ENCODE measurements around the gene UBA52. TPM values are rescaled to one million over a fixed set of nuclear protein-coding genes. Genes with fewer than 3 reads are reported as not detected.
"Not testable (repeated sequence)": the region's sequence is repeated elsewhere in the genome, so short reads cannot be mapped to it uniquely, and the experiment has no call there.

UBA52 gene
- polyA plus RNA-seq, 6 donors from 2014 or later: 1,188 to 1,782 (median 1,685) TPM

DNA sequence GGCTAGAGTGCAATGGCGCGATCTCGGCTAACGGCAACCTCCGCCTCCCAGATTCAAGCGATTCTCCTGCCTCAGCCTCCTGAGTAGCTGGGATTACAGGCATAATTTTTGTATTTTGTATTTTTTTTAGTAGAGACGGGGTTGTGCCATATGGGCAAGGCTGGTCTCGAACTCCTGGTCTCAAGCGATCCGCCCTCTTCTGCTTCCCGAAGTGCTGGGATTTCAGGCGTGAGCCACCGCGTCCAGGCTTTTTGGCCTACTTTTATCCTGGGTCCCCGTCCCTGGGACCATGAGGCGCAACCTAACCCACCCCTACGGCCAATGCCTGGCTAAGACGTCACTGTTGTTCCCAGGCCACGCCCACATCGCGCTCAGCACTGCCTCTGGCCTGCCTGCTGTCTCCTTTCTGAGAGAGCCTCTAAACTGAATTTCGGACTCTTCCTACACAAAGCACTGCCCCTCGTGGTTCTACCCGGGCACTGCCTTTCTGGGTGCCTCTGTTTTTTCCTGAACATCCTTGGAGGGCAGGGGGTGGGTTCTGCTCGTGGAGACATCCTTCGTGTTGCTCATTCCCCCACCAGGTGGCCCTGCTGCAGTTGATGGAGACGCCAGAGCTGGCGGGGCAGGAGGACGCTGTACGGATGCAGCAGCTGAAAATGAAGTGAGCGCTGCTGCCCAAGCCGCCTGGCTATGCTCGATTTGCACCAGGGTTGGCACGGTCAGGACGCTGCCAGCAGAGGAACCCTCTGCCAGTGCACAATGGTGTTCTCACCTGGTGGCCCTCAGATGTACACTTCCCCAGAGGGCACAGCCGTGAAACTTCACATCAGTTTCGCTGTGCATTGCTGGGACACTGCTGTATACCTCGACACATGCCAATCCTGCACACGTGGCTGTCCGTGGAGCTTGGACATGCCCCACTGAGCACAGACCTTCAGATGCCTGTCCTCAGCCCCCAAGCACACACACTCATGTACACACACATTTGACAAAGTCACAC is 18.9 kb downstream of the UBA52 start:
- no peaks in the 10 kb centered on the region for H3K9me3 Mint-ChIP-seq
- DNase-seq: no peak
- H3K36me3 Mint-ChIP-seq: no peaks in the 10 kb centered on the region
- H3K4me1 Mint-ChIP-seq: peaks cover 34 to 54% (median 50%) of the 10 kb centered on the region in 3 donors
- no peaks in the 10 kb centered on the region for H3K27me3 Mint-ChIP-seq
- peak overlapping the region in 3 of 6 donors; percentile 24 to 83 (median 49) for H3K27ac Mint-ChIP-seq
- peak overlapping the region; percentile 51 to 95 (median 88) for H3K4me3 Mint-ChIP-seq
- ATAC-seq (ENCODE audit: low read depth in 2 of 2): no peak

DNA sequence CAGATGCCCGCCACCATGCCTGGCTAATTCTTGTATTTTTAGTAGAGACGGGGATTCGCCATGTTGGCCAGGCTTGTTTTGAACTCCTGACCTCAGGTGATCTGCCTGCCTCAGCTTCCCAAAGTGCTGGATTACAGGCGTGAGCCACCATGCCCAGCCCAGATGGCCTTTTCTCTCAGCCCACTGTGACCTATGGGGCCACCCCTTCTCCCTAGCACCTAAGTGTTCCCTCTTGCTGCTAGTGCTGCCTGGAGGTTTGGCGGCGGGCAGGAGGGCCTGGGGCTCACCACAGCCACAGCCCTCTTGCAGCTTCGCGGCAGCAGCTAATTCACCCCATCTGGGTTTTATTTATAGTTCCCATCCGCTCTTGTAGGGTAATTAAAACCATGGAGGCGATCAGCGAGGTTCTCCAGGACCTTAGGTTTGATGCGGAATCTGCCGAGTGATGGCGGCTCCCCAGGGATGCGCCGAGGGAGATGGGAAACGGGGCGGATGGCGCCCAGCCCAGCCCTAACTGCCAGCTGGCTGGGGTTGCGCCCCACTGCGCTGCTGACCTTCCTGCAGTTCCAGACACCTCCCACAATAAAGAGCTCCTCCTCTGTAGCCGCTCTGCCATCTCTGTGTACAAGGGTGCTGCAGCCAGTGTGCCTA is 20.2 kb downstream of the UBA52 start:
- ATAC-seq (ENCODE audit: low read depth in 2 of 2) (no peak), DNase-seq (no peak)
- H3K27ac Mint-ChIP-seq: peak overlapping the region in 2 of 6 donors; percentile 32 to 57
- no peaks in the 10 kb centered on the region for H3K36me3 Mint-ChIP-seq
- H3K4me3 Mint-ChIP-seq: peak overlapping the region in 5 of 8 donors; percentile 11 to 85 (median 29)
- peaks cover 30 to 48% (median 46%) of the 10 kb centered on the region in 3 donors for H3K4me1 Mint-ChIP-seq
- peaks cover 0 to 9% (median 6%) of the 10 kb centered on the region in 3 donors for H3K27me3 Mint-ChIP-seq
- H3K9me3 Mint-ChIP-seq: no peaks in the 10 kb centered on the region

DNA sequence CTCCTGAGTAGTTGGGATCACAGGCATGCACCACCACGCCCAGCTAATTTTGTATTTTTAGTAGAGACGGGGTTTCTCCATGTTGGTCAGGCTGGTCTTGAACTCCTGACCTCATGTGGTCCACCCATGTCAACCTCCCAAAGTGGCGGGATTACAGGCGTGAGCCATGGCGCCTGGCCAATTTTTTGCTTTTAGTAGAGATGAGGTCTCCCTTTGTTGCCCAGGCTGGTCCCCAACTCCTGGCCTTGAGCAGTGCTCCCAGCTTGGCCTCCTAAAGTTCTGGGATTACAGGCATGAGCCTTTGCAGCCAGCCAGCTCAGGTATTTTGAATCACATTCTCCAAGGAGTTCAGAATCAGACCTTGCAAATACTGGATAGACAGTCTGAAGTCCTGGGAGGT is 21.1 kb downstream of the UBA52 start:
- not testable (repeated sequence) for DNase-seq; H3K27ac Mint-ChIP-seq; ATAC-seq (ENCODE audit: low read depth in 2 of 2); H3K9me3 Mint-ChIP-seq; H3K36me3 Mint-ChIP-seq
- Mint-ChIP-seq H3K4me1 (peaks cover 32 to 47% (median 41%) of the 10 kb centered on the region in 3 donors), H3K4me3 (peak overlapping the region in 1 of 8 donors; percentile 43), H3K27me3 (peaks cover 0 to 17% (median 6%) of the 10 kb centered on the region in 3 donors)

DNA sequence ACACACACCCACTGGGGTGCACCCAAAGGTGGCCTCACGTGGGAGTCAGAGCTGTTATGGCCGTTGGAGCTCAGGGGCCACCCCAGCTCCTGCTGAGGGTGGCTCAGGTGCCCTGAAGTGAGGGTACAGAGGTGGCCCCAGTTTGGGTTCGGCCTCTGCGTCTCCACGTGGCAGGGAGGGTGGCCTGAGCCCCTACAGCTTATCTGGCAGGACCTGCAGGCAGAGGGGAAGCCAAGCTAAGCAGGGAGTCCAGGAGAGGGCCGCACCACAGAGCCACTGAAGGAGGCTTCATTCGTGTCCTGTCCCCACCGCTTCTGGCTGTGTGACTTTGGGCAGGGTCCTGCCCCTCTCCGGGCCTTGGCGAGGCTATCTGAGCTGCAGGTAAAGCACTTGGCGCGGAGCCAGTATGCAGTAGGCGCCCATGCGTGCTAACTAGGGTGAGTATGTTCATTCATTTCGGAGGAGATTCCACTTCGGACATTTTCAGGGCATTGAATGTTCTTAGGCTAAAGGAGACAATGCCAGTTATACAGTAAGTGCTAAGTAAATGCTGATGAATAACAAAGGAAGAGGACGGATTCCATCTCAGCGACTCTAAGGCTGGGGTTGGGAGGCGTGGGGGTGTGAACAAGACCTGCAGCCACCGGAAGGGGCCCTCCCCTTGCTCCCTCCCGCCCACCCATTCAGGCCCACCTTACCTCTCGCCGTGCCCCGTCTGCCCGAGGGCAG is 21.9 kb downstream of the UBA52 start:
- peak overlapping the region in 1 of 6 donors; percentile 63 for H3K27ac Mint-ChIP-seq
- no peak for DNase-seq

DNA sequence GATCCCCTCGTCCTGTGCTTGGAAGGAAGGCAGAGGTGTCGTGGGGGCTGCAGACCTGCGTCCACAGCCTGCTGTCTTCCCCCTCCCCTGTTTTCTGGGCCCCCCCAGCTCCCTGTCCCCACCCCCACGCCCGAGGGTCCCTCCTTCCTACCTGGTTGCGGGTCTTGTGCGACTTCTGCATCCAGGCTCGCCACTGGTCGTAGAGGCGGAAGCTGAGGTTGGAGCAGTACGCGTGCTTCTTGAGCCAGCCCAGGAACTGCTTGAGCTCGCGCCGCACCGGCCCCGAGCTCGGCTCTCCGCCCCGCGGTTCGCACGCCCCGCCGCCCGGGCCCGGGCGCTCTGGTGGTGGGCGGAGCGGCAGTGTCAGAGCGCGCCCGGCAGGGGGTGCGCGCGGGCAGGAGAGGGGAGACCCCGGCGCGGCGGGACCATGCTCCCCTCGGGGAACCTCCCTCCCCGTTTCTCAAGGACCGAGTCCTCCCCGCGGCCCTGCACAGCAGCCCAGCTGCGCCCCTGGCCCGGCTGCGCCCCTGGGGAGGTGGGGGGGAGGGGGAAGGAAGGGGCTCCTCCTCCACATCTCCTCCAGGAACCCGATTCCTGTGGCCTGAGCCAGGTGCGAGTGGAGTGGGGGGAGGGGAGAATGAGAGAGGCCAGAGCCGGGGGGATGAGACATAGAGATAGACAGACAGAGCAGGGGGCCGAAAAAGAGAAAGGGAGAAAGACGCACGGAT is 22.6 kb downstream of the UBA52 start:
- Mint-ChIP-seq H3K36me3 (no peaks in the 10 kb centered on the region), H3K27ac (peak overlapping the region in 2 of 6 donors; percentile 42 to 80), H3K9me3 (no peaks in the 10 kb centered on the region), H3K4me1 (peaks cover 25 to 38% (median 33%) of the 10 kb centered on the region in 3 donors), H3K27me3 (peaks cover 0 to 32% (median 6%) of the 10 kb centered on the region in 3 donors), H3K4me3 (peak overlapping the region; percentile 68 to 87 (median 78))
- peak; percentile 75 for DNase-seq
- ATAC-seq (ENCODE audit: low read depth in 2 of 2): peak; percentile 68 to 75

More for the DNA sequence above, 21.9 kb downstream of the UBA52 start:
- no peak for ATAC-seq (ENCODE audit: low read depth in 2 of 2)
- Mint-ChIP-seq H3K9me3 (no peaks in the 10 kb centered on the region), H3K36me3 (no peaks in the 10 kb centered on the region), H3K4me1 (peaks cover 25 to 39% (median 33%) of the 10 kb centered on the region in 3 donors), H3K4me3 (peak overlapping the region in 6 of 8 donors; percentile 34 to 77 (median 68)), H3K27me3 (peaks cover 0 to 25% (median 6%) of the 10 kb centered on the region in 3 donors)

DNA sequence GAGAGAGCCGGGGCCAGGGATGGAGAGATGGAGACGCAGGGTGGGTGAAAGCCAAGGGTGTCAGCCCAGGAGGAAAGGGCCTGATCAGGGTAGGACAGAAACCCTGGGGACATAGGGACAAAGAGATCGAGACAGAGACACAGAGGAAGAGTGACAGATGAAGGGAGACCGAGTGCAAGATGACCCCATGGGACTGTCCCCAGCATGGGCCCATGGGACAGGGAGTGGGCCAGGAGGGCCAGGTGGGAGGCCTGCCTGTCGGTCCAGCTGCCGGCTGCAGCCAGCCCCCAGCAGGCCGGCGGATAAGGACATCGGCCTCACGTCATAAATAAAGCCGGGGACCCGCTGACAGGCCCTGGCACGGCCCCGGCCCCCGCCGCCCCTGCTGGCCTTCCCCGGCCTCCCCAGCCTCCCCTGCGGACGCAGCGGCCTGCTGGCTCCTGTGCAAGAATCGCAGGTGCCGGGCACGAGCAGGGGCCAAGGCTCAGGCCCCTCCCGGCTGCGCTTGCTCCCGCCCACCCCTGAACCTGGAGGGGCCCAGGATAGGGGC is 23.2 kb downstream of the UBA52 start:
- H3K27me3 Mint-ChIP-seq: peaks cover 0 to 39% (median 6%) of the 10 kb centered on the region in 3 donors
- peak overlapping the region in 2 of 6 donors; percentile 42 to 80 for H3K27ac Mint-ChIP-seq
- DNase-seq: no peak
- peak in 1 of 2 donors; percentile 3 for ATAC-seq (ENCODE audit: low read depth in 2 of 2)
- peaks cover 21 to 32% (median 30%) of the 10 kb centered on the region in 3 donors for H3K4me1 Mint-ChIP-seq
- no peaks in the 10 kb centered on the region for H3K9me3 Mint-ChIP-seq
- no peaks in the 10 kb centered on the region for H3K36me3 Mint-ChIP-seq
- H3K4me3 Mint-ChIP-seq: peak overlapping the region in 7 of 8 donors; percentile 68 to 87 (median 78)

DNA sequence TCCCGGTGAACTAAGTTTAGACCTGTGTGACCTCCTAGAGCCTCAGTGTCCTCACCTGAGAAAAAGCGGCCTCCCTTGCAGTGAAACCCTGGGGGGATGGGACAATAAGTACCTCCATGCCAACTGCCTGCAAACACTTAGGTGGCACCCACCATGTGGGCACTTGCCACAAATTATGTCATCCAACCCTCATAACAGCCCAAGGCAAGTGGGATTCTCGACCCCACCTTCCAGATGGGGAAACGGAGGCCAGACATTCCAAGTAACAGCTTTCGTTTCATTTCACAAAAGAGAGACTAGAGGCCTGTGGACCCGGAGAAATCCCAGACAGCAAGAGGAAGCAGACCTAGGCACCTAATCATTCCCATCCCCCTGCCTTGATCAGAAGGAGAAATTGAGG is 23.8 kb downstream of the UBA52 start:
- Mint-ChIP-seq H3K36me3 (no peaks in the 10 kb centered on the region), H3K4me3 (peak overlapping the region; percentile 21 to 73 (median 46)), H3K4me1 (peaks cover 15 to 26% (median 24%) of the 10 kb centered on the region in 3 donors), H3K27ac (peak overlapping the region in 1 of 6 donors; percentile 33), H3K9me3 (no peaks in the 10 kb centered on the region), H3K27me3 (peaks cover 0 to 45% (median 6%) of the 10 kb centered on the region in 3 donors)
- ATAC-seq (ENCODE audit: low read depth in 2 of 2): no peak
- no peak for DNase-seq

DNA sequence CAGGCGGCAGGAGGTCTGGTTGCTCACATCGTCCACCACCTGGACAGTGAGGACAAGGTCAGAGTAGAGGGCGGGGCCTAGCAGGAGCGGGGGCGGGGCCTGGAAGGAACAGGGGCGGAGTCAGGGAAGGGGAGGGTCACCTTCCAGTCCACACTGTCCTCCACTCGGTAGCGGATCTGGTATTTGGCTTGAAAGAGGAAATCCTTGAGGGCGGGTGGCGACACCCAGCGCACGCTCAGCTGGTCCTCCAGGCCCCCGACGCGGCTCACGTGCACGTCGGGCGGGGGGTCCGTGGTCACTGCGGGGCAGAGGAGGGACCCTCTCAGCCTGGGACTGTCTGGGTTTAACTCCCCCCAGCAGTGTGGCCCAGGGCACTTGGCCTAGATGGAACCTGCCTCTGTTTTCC is 25.1 kb downstream of the UBA52 start:
- Mint-ChIP-seq H3K27ac (peak overlapping the region in 3 of 6 donors; percentile 65 to 81 (median 81)), H3K36me3 (no peaks in the 10 kb centered on the region), H3K4me3 (peak overlapping the region in 1 of 8 donors; percentile 72), H3K27me3 (peaks cover 0 to 53% (median 12%) of the 10 kb centered on the region in 3 donors), H3K9me3 (no peaks in the 10 kb centered on the region), H3K4me1 (peaks cover 13 to 23% (median 15%) of the 10 kb centered on the region in 3 donors)
- DNase-seq: no peak
- no peak for ATAC-seq (ENCODE audit: low read depth in 2 of 2)

DNA sequence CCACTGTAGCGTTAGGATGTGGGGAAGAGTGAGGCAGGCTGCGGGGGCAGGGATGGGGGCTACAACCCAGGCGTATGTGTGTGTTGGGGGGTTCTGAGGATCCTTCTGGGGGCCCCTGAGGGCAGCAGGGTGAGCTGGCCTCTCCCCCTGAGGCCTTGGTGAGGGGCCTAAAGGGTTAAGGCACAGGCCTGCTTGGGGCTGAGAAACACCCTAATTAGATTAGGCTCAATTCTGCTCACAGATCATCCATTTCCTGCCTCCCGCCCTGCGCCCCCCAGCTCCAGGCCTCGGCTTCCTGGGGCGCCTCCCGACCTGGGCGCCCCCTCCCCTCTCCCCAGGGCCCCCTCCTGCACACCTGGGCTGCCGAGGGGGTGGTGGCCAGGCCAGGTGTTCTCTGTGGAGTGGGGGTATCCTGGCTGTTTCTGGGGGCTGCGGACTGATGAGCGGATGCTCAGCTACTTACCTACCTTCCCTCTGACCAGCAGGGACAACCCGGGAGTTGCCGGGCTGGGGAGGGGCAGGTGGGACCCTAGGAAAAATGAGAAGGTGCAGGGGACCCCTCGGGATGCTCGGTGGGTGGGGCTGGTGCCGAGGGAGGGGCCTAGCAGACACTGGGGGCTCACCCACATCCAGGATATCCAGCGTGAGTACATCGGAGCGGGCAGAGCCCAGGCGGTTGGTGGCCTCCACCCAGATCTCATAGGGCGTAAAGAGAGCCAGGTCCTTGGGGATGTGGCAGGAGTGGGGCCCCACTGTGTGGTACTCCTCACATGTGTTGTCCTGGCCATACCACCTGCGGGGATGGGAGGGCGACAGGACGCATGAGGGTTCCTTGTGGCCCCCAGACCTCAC is 26.4 kb downstream of the UBA52 start:
- no peaks in the 10 kb centered on the region for H3K36me3 Mint-ChIP-seq
- H3K9me3 Mint-ChIP-seq: no peaks in the 10 kb centered on the region
- H3K27ac Mint-ChIP-seq: peak overlapping the region in 1 of 6 donors; percentile 9
- H3K4me1 Mint-ChIP-seq: peaks cover 14 to 25% (median 16%) of the 10 kb centered on the region in 3 donors
- DNase-seq (no peak), ATAC-seq (ENCODE audit: low read depth in 2 of 2) (no peak)
- no peak overlapping the region for H3K4me3 Mint-ChIP-seq
- H3K27me3 Mint-ChIP-seq: peaks cover 4 to 64% (median 20%) of the 10 kb centered on the region in 3 donors

DNA sequence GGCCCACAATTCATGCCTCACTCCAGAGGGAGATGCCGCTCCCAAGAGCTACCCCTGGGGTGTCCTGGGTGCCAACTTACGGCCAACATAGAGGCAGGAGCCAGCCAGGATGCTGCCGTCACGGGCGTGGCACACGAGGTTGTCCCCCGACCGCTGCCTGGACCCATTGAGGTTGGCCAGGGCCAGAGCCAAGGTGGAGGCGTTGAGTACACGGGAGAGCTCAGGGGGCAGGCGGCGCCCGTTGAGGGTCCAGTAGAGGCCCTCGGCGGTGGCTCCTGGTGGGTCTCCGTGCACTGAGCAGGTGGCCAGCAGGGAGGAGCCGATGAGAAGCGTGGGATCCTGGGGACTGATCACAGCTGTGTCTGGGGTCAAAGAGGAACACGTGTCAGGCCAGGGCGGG is 27.8 kb downstream of the UBA52 start:
- H3K4me3 Mint-ChIP-seq: peak overlapping the region in 1 of 8 donors; percentile 30
- H3K36me3 Mint-ChIP-seq: no peaks in the 10 kb centered on the region
- H3K4me1 Mint-ChIP-seq: peaks cover 17 to 22% (median 19%) of the 10 kb centered on the region in 3 donors
- peaks cover 10 to 72% (median 28%) of the 10 kb centered on the region in 3 donors for H3K27me3 Mint-ChIP-seq
- ATAC-seq (ENCODE audit: low read depth in 2 of 2) (no peak), DNase-seq (no peak)
- H3K27ac Mint-ChIP-seq: no peak overlapping the region
- no peaks in the 10 kb centered on the region for H3K9me3 Mint-ChIP-seq

DNA sequence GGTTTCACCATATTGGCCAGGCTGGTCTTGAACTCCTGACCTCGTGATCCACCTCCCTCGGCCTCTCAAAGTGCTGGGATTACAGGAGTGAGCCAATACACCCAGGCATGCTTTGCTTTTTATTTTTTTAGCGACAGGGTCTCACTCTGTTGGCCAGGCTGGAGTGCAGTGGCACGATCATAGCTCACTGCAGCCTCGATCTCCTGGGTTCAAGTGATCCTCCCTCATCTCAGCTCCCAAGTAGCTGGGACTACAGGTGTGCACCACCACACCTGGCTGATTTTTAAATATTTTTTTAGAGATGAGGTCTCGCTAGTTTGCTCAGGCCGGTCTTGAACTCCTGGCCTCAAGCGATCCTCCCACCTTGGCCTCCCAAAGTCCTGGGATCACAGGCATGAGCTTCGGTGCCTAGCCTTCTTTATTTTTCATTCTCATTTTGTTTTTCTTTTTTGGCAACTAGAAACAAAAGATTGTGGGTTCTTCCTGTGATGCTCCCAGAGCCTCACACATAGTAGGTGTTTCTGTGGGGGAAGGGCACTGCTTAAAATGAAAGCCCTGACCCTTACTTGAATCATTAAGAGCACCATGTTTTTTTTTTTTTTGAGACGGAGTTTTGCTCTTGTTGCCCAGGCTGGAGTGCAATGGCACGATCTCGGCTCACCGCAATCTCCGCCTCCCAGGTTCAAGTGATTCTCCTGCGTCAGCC is 29.2 kb downstream of the UBA52 start:
- H3K36me3 Mint-ChIP-seq; H3K4me3 Mint-ChIP-seq; H3K9me3 Mint-ChIP-seq; DNase-seq; ATAC-seq (ENCODE audit: low read depth in 2 of 2); H3K27ac Mint-ChIP-seq: not testable (repeated sequence)
- H3K27me3 Mint-ChIP-seq: peaks cover 22 to 84% (median 41%) of the 10 kb centered on the region in 3 donors
- peaks cover 14 to 25% (median 16%) of the 10 kb centered on the region in 3 donors for H3K4me1 Mint-ChIP-seq

Data from naive B cell (primary cell).